DMS53 treated with DMSO at 0.1 percent for 48 hours (cell line): Measurements from ENCODE around the gene LGALS9C.
"Not testable (repeated sequence)": the region's sequence is repeated elsewhere in the genome, so short reads cannot be mapped to it uniquely, and the experiment has no call there.

Experiments used
- DNase-seq: peaks from one replicate; lab custom pipeline; 2025; ENCODE audit not compliant: unreplicated experiment; lab: John Stamatoyannopoulos, UW

LGALS9C gene

GRCh38 chr17:18476508-18477308, at the start of gene LGALS9C:
Gene LGALS9C, plus strand, starts transcription at chr17:18476789. Its CDS starts 66 bp downstream, at chr17:18476855.
- DNase-seq, result not testable (repeated sequence)

- DNase-seq, result not testable (repeated sequence)
Measured at GRCh38 chr17:18432206-18432605, 44.4 kb upstream of the LGALS9C start.

GRCh38 chr17:18439465-18439870, 37.1 kb upstream of the LGALS9C start:
- DNase-seq, result not testable (repeated sequence)

GRCh38 chr17:18442093-18442492, 34.5 kb upstream of the LGALS9C start:
- DNase-seq, result not testable (repeated sequence)

- not testable (repeated sequence) for DNase-seq
Measured at GRCh38 chr17:18442532-18442931, 34.1 kb upstream of the LGALS9C start.

GRCh38 chr17:18447476-18448205, 28.9 kb upstream of the LGALS9C start:
- DNase-seq, result not testable (repeated sequence)

- DNase-seq, result not testable (repeated sequence)
Measured at GRCh38 chr17:18448311-18448710, 28.3 kb upstream of the LGALS9C start.

- DNase-seq, result not testable (repeated sequence)
Measured at GRCh38 chr17:18449833-18450232, 26.8 kb upstream of the LGALS9C start.

GRCh38 chr17:18450998-18451397, 25.6 kb upstream of the LGALS9C start:
- not testable (repeated sequence) for DNase-seq

GRCh38 chr17:18451969-18452368, 24.6 kb upstream of the LGALS9C start:
- not testable (repeated sequence) for DNase-seq

GRCh38 chr17:18459035-18459434, 17.6 kb upstream of the LGALS9C start:
- not testable (repeated sequence) for DNase-seq

GRCh38 chr17:18463831-18464502, 12.6 kb upstream of the LGALS9C start:
- not testable (repeated sequence) for DNase-seq

- DNase-seq, result not testable (repeated sequence)
Measured at GRCh38 chr17:18466250-18466983, 10.2 kb upstream of the LGALS9C start.

- DNase-seq, result not testable (repeated sequence)
Measured at GRCh38 chr17:18467001-18467400, 9.6 kb upstream of the LGALS9C start.

GRCh38 chr17:18468472-18469171, 8.0 kb upstream of the LGALS9C start:
- not testable (repeated sequence) for DNase-seq

GRCh38 chr17:18469837-18470236, 6.8 kb upstream of the LGALS9C start:
- DNase-seq, result not testable (repeated sequence)

- DNase-seq, result not testable (repeated sequence)
Measured at GRCh38 chr17:18470345-18470930, 6.2 kb upstream of the LGALS9C start.

GRCh38 chr17:18473967-18474366, 2.6 kb upstream of the LGALS9C start:
- DNase-seq, result not testable (repeated sequence)

GRCh38 chr17:18474754-18475153, 1.8 kb upstream of the LGALS9C start:
- DNase-seq, result not testable (repeated sequence)

- not testable (repeated sequence) for DNase-seq
Measured at GRCh38 chr17:18477367-18477766, 778 bp downstream of the LGALS9C start.
